HCT116 (cell line): ENCODE data around the gene DCAF6. TPM values are rescaled to one million over a fixed set of nuclear protein-coding genes. Genes with fewer than 3 reads are reported as not detected.
A peak's percentile ranks its signal among the peaks of the same experiment; 100 is the strongest.

Experiments used
- ATAC-seq: fragments of 200-7000 bp; cut with Tn5 transposase; 2 replicates; pipeline ENCODE4 v1.9.1; 2020; ENCODE audit warnings: mild to moderate bottlenecking, moderate library complexity
- BruUV-seq: library from RNA; stranded (reverse); fragments of 400-500 nt; replicated peaks from 2 replicates; lab custom pipeline; 2021; lab: Mats Ljungman, UMichigan
- CTCF ChIA-PET: fragments of 300-600 bp; sonication (Branson Sonifier 250); formaldehyde crosslinking; loops from one replicate; lab custom pipeline; 2021; ENCODE audit warnings: antibody characterized with exemption; lab: Charles Lee
- POLR2A ChIA-PET: fragments of 300-600, 350-600 bp; sonication (Branson Sonifier 250); formaldehyde crosslinking; loops from one replicate; lab custom pipeline; 2021; ENCODE audit warnings: antibody characterized with exemption; lab: Charles Lee
- RAD21 ChIA-PET, 2 experiments: fragments of 300-600 bp; sonication (Branson Sonifier 250); formaldehyde crosslinking; loops; one replicate each; lab custom pipeline; 2023; ENCODE audit warnings: low total read pairs in 2 of 2; ENCODE audit not compliant: uncharacterized antibody in 2 of 2, unreplicated experiment in 2 of 2, low non-redundant PET in 1 of 2; lab: Charles Lee
- DNase-seq: peaks from one replicate; pipeline ENCODE4 v3.0.0-alpha.2; 2010; ENCODE audit warnings: low read depth, low spot score
- H2AFZ ChIP-seq: fragments of 200-600 bp; shearing (Covaris generic), sonication (generic); 2 replicates; pipeline ENCODE4 v1.6.1; 2017; ENCODE audit warnings: low read depth, mixed run types, mixed read lengths, antibody characterized with exemption, low read length; ENCODE audit not compliant: poor library complexity, severe bottlenecking
- H3K27ac ChIP-seq: 2 replicates; pipeline ENCODE4 v1.5.1; 2012; ENCODE audit warnings: low read depth, low read length
- H3K27me3 ChIP-seq: fragments of 200-600 bp; sonication (generic); 2 replicates; pipeline ENCODE4 v1.6.1; 2016; ENCODE audit warnings: mixed run types, low read length, mixed read lengths; ENCODE audit not compliant: insufficient read depth
- H3K36me3 ChIP-seq, 2 experiments: fragments of 200-500 bp in 1 of 2; fragments of 200-600 bp in 1 of 2; sonication (Bioruptor generic) in 1 of 2; sonication (generic) in 1 of 2; 2 replicates each; pipeline versions ENCODE4 v1.5.1 to v1.6.1; 2014 to 2016; ENCODE audit warnings: low read length in 2 of 2, inconsistent platforms in 1 of 2, mixed read lengths in 1 of 2, mixed run types in 1 of 2; ENCODE audit not compliant: insufficient read depth in 2 of 2, control insufficient read depth in 1 of 2
- H3K4me1 ChIP-seq, 2 experiments: fragments of 200-600 bp in 1 of 2; sonication (generic) in 1 of 2; 2 replicates each; pipeline versions ENCODE4 v1.5.1 to v1.6.1; 2012 to 2017; ENCODE audit warnings: low read length in 2 of 2, inconsistent platforms in 1 of 2, mild to moderate bottlenecking in 1 of 2, mixed read lengths in 1 of 2, mixed run types in 1 of 2, moderate library complexity in 1 of 2; ENCODE audit not compliant: insufficient read depth in 2 of 2, control insufficient read depth in 1 of 2
- H3K4me2 ChIP-seq: fragments of 200-600 bp; sonication (generic); 2 replicates; pipeline ENCODE4 v1.6.1; 2017; ENCODE audit warnings: mixed run types, low read length, mixed read lengths
- H3K4me3 ChIP-seq, 2 experiments: fragments of 200-600 bp in 1 of 2; sonication (generic) in 1 of 2; replicated peaks in 1 of 2; 2 replicates each; pipeline ENCODE4 v1.5.1; 2011 to 2016; ENCODE audit warnings: low read length in 2 of 2, control low read depth in 1 of 2, low read depth in 1 of 2, mild to moderate bottlenecking in 1 of 2, mixed read lengths in 1 of 2, mixed run types in 1 of 2
- H3K79me2 ChIP-seq: fragments of 200-600 bp; sonication (generic); 2 replicates; pipeline ENCODE4 v1.6.1; 2017; ENCODE audit warnings: mild to moderate bottlenecking, mixed run types, low read length, moderate library complexity, mixed read lengths; ENCODE audit not compliant: insufficient read depth
- H3K9ac ChIP-seq: fragments of 200-600 bp; sonication (generic); 2 replicates; pipeline ENCODE4 v1.6.1; 2016; ENCODE audit warnings: low read length, mixed read lengths
- H3K9me2 ChIP-seq: fragments of 200-600 bp; sonication (generic), shearing (Covaris generic); 2 replicates; pipeline ENCODE4 v1.6.1; 2017; ENCODE audit warnings: mixed run types, mild to moderate bottlenecking, moderate library complexity; ENCODE audit not compliant: insufficient read depth
- H3K9me3 ChIP-seq, 2 experiments: fragments of 200-500 bp in 1 of 2; fragments of 200-600 bp in 1 of 2; sonication (Bioruptor generic) in 1 of 2; sonication (generic) in 1 of 2; 2 replicates each; pipeline ENCODE4 v1.6.1; 2014 to 2017; ENCODE audit warnings: low read length in 2 of 2, mixed read lengths in 2 of 2, inconsistent platforms in 1 of 2, low read depth in 1 of 2, mild to moderate bottlenecking in 1 of 2, mixed run types in 1 of 2, moderate library complexity in 1 of 2; ENCODE audit not compliant: control insufficient read depth in 1 of 2, insufficient read depth in 1 of 2
- H4K20me1 ChIP-seq: fragments of 200-600 bp; sonication (generic), shearing (Covaris generic); 2 replicates; pipeline ENCODE4 v1.6.1; 2017; ENCODE audit warnings: mixed run types, mild to moderate bottlenecking, moderate library complexity; ENCODE audit not compliant: insufficient read depth
- CEBPB ChIP-seq: IDR thresholded peaks from 2 replicates; pipeline ENCODE4 v1.6.1; 2012; ENCODE audit warnings: low read depth
- CTCF ChIP-seq, 3 experiments: fragments of 200-600 bp in 1 of 3; sonication (generic) in 1 of 3; IDR thresholded peaks in 2 of 3; conservative IDR thresholded peaks in 1 of 3; 2 replicates each; pipeline ENCODE4 v1.5.1; 2012 to 2017; ENCODE audit warnings: low read depth in 2 of 3, low read length in 2 of 3, antibody characterized with exemption in 1 of 3, borderline replicate concordance in 1 of 3, control low read depth in 1 of 3, mild to moderate bottlenecking in 1 of 3, mixed read lengths in 1 of 3, mixed run types in 1 of 3, moderate library complexity in 1 of 3; ENCODE audit not compliant: insufficient read depth in 1 of 3
- POLR2A ChIP-seq: IDR thresholded peaks from 2 replicates; pipeline ENCODE4 v1.7.0; 2011; ENCODE audit warnings: borderline replicate concordance; ENCODE audit not compliant: insufficient read depth, insufficient read length; ENCODE audit errors: extremely low read depth
- POLR2AphosphoS5 ChIP-seq: IDR thresholded peaks from 2 replicates; pipeline ENCODE4 v1.6.1; 2011; ENCODE audit warnings: mild to moderate bottlenecking, low read depth, low read length, moderate library complexity
- RAD21 ChIP-seq: IDR thresholded peaks from 2 replicates; pipeline ENCODE4 v1.6.1; 2012; ENCODE audit warnings: low read depth, mild to moderate bottlenecking
- REST ChIP-seq: IDR thresholded peaks from 2 replicates; pipeline ENCODE4 v1.6.1; 2012; ENCODE audit warnings: low read depth
- SRF ChIP-seq: IDR thresholded peaks from 2 replicates; pipeline ENCODE4 v1.6.1; 2012; ENCODE audit warnings: low read depth
- TCF7L2 ChIP-seq: IDR thresholded peaks from 2 replicates; pipeline ENCODE4 v1.7.0; 2011; ENCODE audit warnings: borderline replicate concordance, inconsistent platforms; ENCODE audit not compliant: insufficient read depth, insufficient read length; ENCODE audit errors: extremely low read depth
- intact Hi-C: fragments of 100-400 bp; cut with micrococcal nuclease; formaldehyde crosslinking; loops from 2 replicates; pipeline ENCODE4 v1.10.0; 2022
- total RNA-seq: library from RNA; stranded (reverse); gene quantifications from one replicate; pipeline ENCODE4 v1.2.1, GENCODE V29; 2021; ENCODE audit not compliant: unreplicated experiment

Gene DCAF6
- total RNA-seq, 1 experiment from 2014 or later = 34.2 TPM

DNA sequence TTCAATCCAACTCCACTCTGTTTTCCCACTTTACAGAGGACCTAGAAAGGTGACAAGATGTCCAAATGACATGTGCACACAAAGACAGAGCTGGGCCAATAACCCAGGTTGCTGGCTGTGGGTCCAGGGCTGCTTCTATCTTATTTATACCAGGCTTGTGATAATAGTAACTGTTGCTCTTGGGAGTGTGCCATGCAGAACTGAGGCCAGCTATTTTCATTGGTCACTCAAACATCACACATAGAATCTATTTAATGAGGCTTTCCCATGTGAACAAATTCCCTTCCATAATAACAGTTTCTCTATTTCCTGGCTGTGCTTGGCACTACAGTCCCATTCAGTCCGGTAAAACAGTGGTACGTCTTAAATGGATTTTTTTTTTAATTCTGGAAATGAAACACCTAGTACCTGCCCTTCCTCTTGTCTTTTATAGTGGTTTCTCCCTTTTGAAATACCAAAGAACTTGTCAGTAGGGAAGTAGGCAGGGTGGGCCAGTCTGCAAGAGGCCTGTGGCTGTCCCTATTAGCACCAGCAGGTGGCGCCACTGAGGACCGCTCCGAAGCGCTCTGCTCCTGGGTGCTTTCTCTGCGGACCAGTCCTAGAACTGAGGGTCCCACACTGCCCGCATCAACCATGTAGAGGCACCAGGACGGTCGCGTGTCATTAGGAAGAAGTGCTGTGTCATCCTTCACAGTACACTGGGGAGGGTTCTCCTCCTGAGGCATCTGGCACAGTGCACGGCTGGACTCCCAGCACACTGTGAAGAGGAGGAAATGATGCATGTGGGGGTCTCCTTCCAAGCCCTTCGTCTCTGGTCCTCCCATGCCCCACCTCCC is 148.1 kb downstream of the DCAF6 start:
- Histone ChIP-seq H3K4me1 (peaks cover 16 to 38% of the 10 kb centered on the region in 2 experiments), H3K27me3 (no peaks in the 10 kb centered on the region), H3K4me3 (no peak overlapping the region), H3K9me3 (no peaks in the 10 kb centered on the region), H3K4me2 (no peak overlapping the region), H3K27ac (no peak overlapping the region), H3K9ac (no peak overlapping the region), H2AFZ (no peak overlapping the region), H3K9me2 (no peaks in the 10 kb centered on the region), H4K20me1 (no peaks in the 10 kb centered on the region), H3K79me2 (no peaks in the 10 kb centered on the region), H3K36me3 (no peaks in the 10 kb centered on the region)
- ChIA-PET RAD21 (no interaction called here), POLR2A (no interaction called here), CTCF (interaction anchor here (0.6 to 1.4 kb wide), 7 partner anchors 9 to 150 kb away, joined by 3 to 4 read pairs (median 3); no protein-coding TSS in a partner anchor)
- ATAC-seq = peak; percentile 67
- no TSS peak for BruUV-seq
- TF ChIP-seq CTCF (IDR thresholded peaks at IDR 0.05 in 2 of 3, conservative IDR thresholded peaks at IDR 0.05 in 1 of 3; ENCODE audit: borderline replicate concordance in 1 of 3, insufficient read depth in 1 of 3, low read depth in 2 of 3, low read length in 2 of 3) (peak; percentile 47 to 98 (median 96); a peak in 5 of 6 replicates), POLR2A (no peak), RAD21 (peak; percentile 52)
- DNase-seq = peak; percentile 18
- intact Hi-C loops = loop anchor here (2.0 to 5.0 kb wide), 2 partner anchors 238 to 482 kb away; no protein-coding TSS in a partner anchor

- CTCF ChIA-PET = interaction anchor here (0.6 to 1.4 kb wide), 7 partner anchors 8 to 149 kb away, joined by 3 to 4 read pairs (median 3); no protein-coding TSS in a partner anchor
- no peaks in the 10 kb centered on the region for H3K36me3 ChIP-seq
- H3K9me3 ChIP-seq = no peaks in the 10 kb centered on the region
- H4K20me1 ChIP-seq = no peaks in the 10 kb centered on the region
- no peak overlapping the region for H3K4me3 ChIP-seq
- no peaks in the 10 kb centered on the region for H3K79me2 ChIP-seq
- no peaks in the 10 kb centered on the region for H3K9me2 ChIP-seq
- no peak overlapping the region for H3K27ac ChIP-seq
- peaks cover 9 to 32% of the 10 kb centered on the region in 2 experiments; a peak in 3 of 4 replicates for H3K4me1 ChIP-seq
- RAD21 ChIA-PET = interaction anchor here in 1 of 2 experiments (0.7 kb wide), 1 partner anchor 361 kb away, joined by 3 read pairs; no protein-coding TSS in a partner anchor
- intact Hi-C loops = loop anchor here (2.0 kb wide), 1 partner anchor 237 kb away; no protein-coding TSS in a partner anchor
- H3K4me2 ChIP-seq = no peak overlapping the region
- POLR2A ChIA-PET = no interaction called here
- H2AFZ ChIP-seq = no peak overlapping the region
- H3K9ac ChIP-seq = no peak overlapping the region
- H3K27me3 ChIP-seq = no peaks in the 10 kb centered on the region
- ATAC-seq (no peak), DNase-seq (no peak)
- BruUV-seq = no TSS peak
- no peak for TF ChIP-seq TCF7L2
- no peak for TF ChIP-seq CTCF (IDR thresholded peaks at IDR 0.05 in 2 of 3, conservative IDR thresholded peaks at IDR 0.05 in 1 of 3; ENCODE audit: borderline replicate concordance in 1 of 3, insufficient read depth in 1 of 3, low read depth in 2 of 3, low read length in 2 of 3)
- no peak for TF ChIP-seq REST
- TF ChIP-seq CEBPB = no peak
- TF ChIP-seq SRF = no peak
- no peak for TF ChIP-seq POLR2AphosphoS5
These were observed 149.0 kb downstream of the DCAF6 start for GRCh38 chr1:168085401-168085872.
